CD4-positive, alpha-beta T cell treated with Interferon gamma for 1 hour (primary cell): ENCODE measurements around the gene GTF2IRD2.
"Not testable (repeated sequence)": the region's sequence is repeated elsewhere in the genome, so short reads cannot be mapped to it uniquely, and the experiment has no call there.

Experiments used
- DNase-seq: peaks from one replicate; pipeline ENCODE4 v3.0.0-alpha.2; 2020

GTF2IRD2 gene

GRCh38 chr7:74783595-74783994, 67.8 kb downstream of the GTF2IRD2 start:
- not testable (repeated sequence) for DNase-seq

DNA sequence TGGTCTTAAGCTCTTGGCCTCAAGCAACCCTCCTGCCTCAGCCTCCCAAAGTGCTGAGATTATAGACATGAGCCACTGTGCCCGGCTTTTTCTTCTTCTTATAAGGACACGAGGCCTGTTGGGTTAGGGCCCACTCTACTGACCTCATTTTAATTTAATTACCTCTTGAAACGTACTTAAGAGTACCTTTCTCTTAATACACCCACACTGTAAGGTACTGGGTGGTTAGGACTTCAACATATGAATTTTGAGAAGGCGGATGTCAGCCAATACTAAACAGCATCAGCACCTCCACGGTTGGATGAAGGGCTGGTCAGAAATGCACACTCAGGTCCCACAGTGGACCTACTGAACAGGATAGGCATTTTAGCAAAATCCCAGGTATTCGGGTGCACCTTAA, 69.7 kb downstream of the GTF2IRD2 start:
- not testable (repeated sequence) for DNase-seq

GRCh38 chr7:74779053-74779452, 72.4 kb downstream of the GTF2IRD2 start:
- DNase-seq = not testable (repeated sequence)

DNA sequence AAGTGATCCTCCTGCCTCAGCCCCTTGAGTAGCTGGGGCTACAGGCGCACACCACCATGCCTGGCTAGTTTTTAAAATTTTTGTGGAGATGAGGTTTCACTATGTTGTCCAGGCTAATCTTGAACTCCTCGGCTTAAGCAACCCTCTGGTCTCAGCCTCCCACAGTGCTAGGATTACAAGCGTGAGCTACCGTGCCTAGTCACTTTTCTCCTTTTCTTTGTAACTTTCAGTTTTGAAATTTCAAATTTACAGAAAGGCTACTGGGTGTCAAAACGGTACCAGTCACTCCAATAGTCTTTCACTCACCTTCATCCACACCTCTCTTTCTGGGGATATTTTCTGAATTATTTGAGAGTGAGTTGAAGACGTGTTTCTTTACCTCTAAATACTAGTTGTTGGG, 76.3 kb downstream of the GTF2IRD2 start:
- DNase-seq = not testable (repeated sequence)

- not testable (repeated sequence) for DNase-seq
Measured at GRCh38 chr7:74773760-74774750, 77.3 kb downstream of the GTF2IRD2 start, which contains the start of gene NCF1. TSS of gene NCF1 (plus strand) at chr7:74774011. CDS start at chr7:74774032, 21 bp downstream.

DNA sequence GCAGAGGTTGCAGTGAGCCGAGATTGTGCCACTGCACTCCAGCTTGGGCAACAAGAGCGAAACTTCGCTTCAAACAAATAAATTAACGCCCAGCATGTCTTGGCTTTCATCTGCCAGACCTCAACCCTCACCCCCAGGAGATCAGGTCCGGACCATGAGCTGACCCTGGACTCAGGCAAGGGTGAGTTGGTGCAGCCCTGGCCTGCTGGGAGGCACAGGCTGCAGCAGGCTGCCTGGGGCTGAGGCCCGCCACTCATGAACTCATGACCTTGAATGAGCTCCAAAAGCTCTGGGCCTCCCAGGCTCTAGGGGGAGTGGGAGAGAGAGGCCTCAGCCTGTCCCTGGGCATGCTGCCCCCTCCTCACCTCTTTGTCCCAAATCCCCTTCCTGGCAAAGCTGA, 79.3 kb downstream of the GTF2IRD2 start:
- not testable (repeated sequence) for DNase-seq

DNA sequence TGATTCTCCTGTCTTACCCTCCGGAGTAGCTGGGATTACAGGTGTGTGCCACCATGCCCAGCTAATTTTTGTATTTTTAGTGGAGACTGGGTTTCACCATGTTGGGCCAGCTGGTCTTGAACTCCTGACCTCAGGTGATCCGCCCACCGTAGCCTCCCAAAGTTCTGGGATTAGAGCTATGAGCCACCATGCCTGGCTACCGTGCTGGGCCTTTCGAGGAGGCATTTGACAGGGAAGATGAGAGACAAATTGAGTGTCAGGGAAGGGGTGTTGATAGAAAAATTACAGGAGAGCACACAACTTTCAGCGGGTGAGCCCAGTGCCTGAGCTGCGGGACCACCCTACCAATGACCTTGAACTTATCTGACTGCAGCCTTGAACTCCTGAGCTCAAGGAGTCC, 81.3 kb downstream of the GTF2IRD2 start:
- not testable (repeated sequence) for DNase-seq

GRCh38 chr7:74766991-74767390, 84.4 kb downstream of the GTF2IRD2 start:
- DNase-seq = not testable (repeated sequence)

GRCh38 chr7:74766509-74766908, 84.9 kb downstream of the GTF2IRD2 start:
- DNase-seq = not testable (repeated sequence)

- DNase-seq = not testable (repeated sequence)
Measured at GRCh38 chr7:74765205-74765918, 86.0 kb downstream of the GTF2IRD2 start.

GRCh38 chr7:74758982-74759381, 92.4 kb downstream of the GTF2IRD2 start:
- not testable (repeated sequence) for DNase-seq

GRCh38 chr7:74758268-74758667, 93.1 kb downstream of the GTF2IRD2 start:
- DNase-seq = not testable (repeated sequence)

DNA sequence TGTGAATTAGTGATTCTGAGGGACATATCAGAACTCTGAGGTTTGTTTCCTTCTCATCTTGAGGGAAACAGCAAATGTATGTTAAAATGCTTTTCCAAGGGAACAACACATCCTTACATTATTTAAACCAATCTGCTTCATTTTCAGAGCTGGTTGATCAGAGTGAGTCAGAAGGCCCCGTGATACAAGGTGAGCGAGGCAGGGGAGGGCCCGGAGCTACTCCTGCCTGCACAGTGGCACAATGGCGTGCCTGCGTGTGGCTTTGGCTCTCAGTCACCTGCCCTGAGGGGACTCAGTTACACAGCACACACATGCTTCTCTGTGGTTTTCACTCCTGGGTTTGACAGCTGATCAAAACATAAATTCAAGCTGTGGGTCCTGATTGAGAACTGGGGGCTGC, 94.7 kb downstream of the GTF2IRD2 start:
- DNase-seq = not testable (repeated sequence)

DNA sequence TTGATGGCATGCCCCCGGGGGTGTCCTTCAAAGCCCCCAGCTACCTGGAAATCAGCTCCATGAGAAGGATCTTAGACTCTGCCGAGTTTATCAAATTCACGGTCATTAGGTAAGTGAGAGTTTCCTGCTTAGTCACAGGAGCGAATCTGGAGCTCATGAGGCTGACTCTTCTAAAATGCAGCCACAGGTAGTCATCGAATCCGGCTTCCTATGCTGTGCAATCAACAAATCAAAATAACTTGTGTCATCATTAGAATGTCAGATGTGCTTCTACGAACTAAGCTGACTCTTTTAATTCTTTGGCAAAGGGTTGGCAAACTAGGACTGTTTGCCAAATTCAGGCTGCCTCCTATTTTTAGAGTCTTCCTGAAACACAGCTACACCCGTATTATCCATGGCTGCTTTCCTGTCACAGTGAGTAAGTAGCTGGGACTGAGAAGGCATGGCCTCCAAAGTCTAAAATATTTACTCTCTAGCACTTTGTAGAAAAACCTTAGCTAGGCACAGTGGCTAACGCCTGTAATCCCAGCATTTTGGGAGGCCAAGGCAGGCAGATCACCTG, 97.4 kb downstream of the GTF2IRD2 start:
- not testable (repeated sequence) for DNase-seq
